ENCODE measurements around the gene EPHB3.
A peak's percentile ranks its signal among the peaks of the same experiment; 100 is the strongest.

EPHB3 gene

DNA sequence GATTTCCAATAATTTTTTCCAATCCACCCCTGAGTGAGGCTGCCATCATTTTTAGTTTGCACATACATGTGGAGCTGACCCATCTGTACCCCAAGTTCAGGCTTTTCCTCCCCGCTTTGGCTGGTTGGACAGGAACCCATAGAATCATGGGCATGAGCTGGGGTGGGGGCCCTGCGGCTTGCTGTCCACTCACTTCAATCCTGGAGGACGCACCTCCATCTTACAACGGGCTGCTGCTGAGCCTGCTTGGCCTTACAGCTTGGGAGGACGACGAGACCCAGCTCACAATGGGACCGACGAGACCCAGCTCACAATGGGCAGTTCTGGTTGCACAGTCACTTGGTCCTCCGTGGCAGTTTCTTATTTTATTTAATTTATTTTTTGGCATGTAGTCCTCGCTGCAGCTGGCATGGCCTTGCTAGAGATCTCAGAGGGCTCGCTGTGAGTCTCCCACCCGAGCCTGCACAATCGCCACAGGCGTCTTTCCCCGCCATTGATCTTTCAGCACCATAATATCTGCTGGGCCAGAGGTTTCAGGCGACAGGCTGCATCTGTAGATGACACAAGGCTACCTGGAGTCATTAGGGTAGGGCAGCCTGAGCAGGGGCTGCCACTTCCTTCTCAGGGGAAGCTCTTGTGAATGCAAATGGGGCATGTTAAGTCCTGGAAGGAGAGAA is 19.6 kb upstream of the EPHB3 start:
- H2AK5ac ChIP-seq (ENCODE audit: low read length, severe bottlenecking), result no peak overlapping the region
- H3K4me1 ChIP-seq (ENCODE audit: control insufficient read depth, insufficient read depth, low read depth, low read length), result peaks cover 2% of the 10 kb centered on the region
- no peak overlapping the region for H2BK15ac ChIP-seq (ENCODE audit: low read depth, poor library complexity, severe bottlenecking)
- no peaks in the 10 kb centered on the region for H3K9me3 ChIP-seq (ENCODE audit: control insufficient read depth, low read length)
- no peak overlapping the region for H3K4ac ChIP-seq (ENCODE audit: low read depth in 1 of 2, low read length in 2 of 2)
- no peak overlapping the region for H3K14ac ChIP-seq (ENCODE audit: low read length in 2 of 2)
- WGBS, result 80% methylated on average over 16 of the region's 16 CpGs
- no peak overlapping the region for H3K9ac ChIP-seq (ENCODE audit: low read length)
- no peaks in the 10 kb centered on the region for H3K36me3 ChIP-seq (ENCODE audit: control insufficient read depth in 1 of 2, insufficient read depth in 2 of 2, low read depth in 1 of 2, low read length in 2 of 2)
- H4K8ac ChIP-seq (ENCODE audit: low read length), result no peak overlapping the region
- no peak overlapping the region for H3K4me3 ChIP-seq (ENCODE audit: insufficient read depth in 1 of 2, low read depth in 1 of 2, low read length in 2 of 2)
- H2AFZ ChIP-seq (ENCODE audit: low read depth, low read length), result no peak overlapping the region
- H3K18ac ChIP-seq (ENCODE audit: low read depth in 1 of 2, low read length in 2 of 2), result no peak overlapping the region
- peaks cover 61 to 79% of the 10 kb centered on the region in 2 experiments for H3K27me3 ChIP-seq (ENCODE audit: control insufficient read depth in 1 of 2, insufficient read depth in 1 of 2, low read length in 2 of 2)
- DNase-seq, result no peak
- H4K91ac ChIP-seq (ENCODE audit: low read length), result no peak overlapping the region
- no peak overlapping the region for H3K23ac ChIP-seq (ENCODE audit: low read length in 2 of 2)
- H2BK5ac ChIP-seq (ENCODE audit: low read depth, low read length, poor library complexity, severe bottlenecking), result no peak overlapping the region
- H2BK12ac ChIP-seq (ENCODE audit: low read length in 2 of 2), result no peak overlapping the region
- H2BK120ac ChIP-seq (ENCODE audit: low read depth, low read length), result no peak overlapping the region
- no peaks in the 10 kb centered on the region for H3K79me1 ChIP-seq (replicated peaks; ENCODE audit: low read length, poor library complexity, severe bottlenecking)
- no peak overlapping the region for H3K4me2 ChIP-seq (ENCODE audit: low read length, poor library complexity, severe bottlenecking)
- no peak overlapping the region for H3K27ac ChIP-seq (ENCODE audit: low read length, poor library complexity, severe bottlenecking)

DNA sequence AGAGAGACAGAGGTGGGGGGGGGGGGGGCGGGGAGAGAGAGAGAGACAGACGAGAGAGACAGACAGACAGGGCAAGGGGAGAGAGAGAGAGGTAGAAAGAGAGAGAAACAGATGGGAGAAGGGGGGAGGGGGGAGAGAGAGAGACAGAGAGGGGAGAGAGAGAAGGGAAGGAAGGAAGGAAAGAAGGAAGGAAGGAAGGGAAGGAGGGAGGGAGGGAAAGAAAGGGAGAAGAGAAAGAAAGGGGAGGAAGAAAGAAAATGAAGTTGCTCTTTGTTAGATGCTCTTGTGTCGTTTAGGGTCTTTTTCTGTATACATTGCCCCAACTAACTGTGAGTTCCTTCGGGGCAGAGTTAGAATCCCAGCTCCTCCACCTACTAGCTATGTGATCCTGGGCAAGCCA is 19.0 kb upstream of the EPHB3 start:
- Histone ChIP-seq H3K27ac (ENCODE audit: low read length, poor library complexity, severe bottlenecking) (no peak overlapping the region), H3K14ac (ENCODE audit: low read length in 2 of 2) (no peak overlapping the region), H2BK120ac (ENCODE audit: low read depth, low read length) (no peak overlapping the region), H3K18ac (ENCODE audit: low read depth in 1 of 2, low read length in 2 of 2) (no peak overlapping the region), H3K27me3 (ENCODE audit: control insufficient read depth in 1 of 2, insufficient read depth in 1 of 2, low read length in 2 of 2) (peaks cover 61 to 79% of the 10 kb centered on the region in 2 experiments), H3K4me3 (ENCODE audit: insufficient read depth in 1 of 2, low read depth in 1 of 2, low read length in 2 of 2) (no peak overlapping the region), H3K9me3 (ENCODE audit: control insufficient read depth, low read length) (no peaks in the 10 kb centered on the region), H3K4ac (ENCODE audit: low read depth in 1 of 2, low read length in 2 of 2) (no peak overlapping the region), H2AFZ (ENCODE audit: low read depth, low read length) (no peak overlapping the region), H3K23ac (ENCODE audit: low read length in 2 of 2) (no peak overlapping the region), H2AK5ac (ENCODE audit: low read length, severe bottlenecking) (no peak overlapping the region), H3K9ac (ENCODE audit: low read length) (no peak overlapping the region), H3K4me2 (ENCODE audit: low read length, poor library complexity, severe bottlenecking) (no peak overlapping the region), H4K91ac (ENCODE audit: low read length) (no peak overlapping the region), H2BK5ac (ENCODE audit: low read depth, low read length, poor library complexity, severe bottlenecking) (no peak overlapping the region), H2BK12ac (ENCODE audit: low read length in 2 of 2) (no peak overlapping the region), H3K36me3 (ENCODE audit: control insufficient read depth in 1 of 2, insufficient read depth in 2 of 2, low read depth in 1 of 2, low read length in 2 of 2) (no peaks in the 10 kb centered on the region), H4K8ac (ENCODE audit: low read length) (no peak overlapping the region), H2BK15ac (ENCODE audit: low read depth, poor library complexity, severe bottlenecking) (no peak overlapping the region), H3K79me1 (replicated peaks; ENCODE audit: low read length, poor library complexity, severe bottlenecking) (no peaks in the 10 kb centered on the region), H3K4me1 (ENCODE audit: control insufficient read depth, insufficient read depth, low read depth, low read length) (peaks cover 2% of the 10 kb centered on the region)
- DNase-seq, result no peak
- 36% methylated on average over 4 of the region's 4 CpGs for WGBS

DNA sequence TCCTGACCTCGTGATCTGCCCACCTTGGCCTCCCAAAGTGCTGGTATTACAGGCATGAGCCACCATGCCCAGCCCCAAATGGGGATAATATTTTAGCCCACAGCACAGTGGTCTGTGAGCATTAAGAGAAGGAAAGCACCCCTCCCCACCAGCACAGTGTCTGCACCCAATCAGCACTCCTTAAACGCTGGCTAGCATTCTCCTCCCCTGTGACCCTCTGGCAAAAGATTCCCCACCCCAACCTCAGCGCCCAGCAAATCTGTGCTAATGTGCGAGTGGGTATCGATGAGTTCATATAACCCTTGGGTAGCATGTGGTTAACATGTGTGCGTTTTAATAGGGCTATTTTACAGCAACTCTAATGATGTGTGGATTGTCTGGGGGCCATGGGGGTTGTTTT is 18.3 kb upstream of the EPHB3 start:
- Histone ChIP-seq H3K4me1 (ENCODE audit: control insufficient read depth, insufficient read depth, low read depth, low read length) (peaks cover 2% of the 10 kb centered on the region), H3K36me3 (ENCODE audit: control insufficient read depth in 1 of 2, insufficient read depth in 2 of 2, low read depth in 1 of 2, low read length in 2 of 2) (no peaks in the 10 kb centered on the region), H2BK5ac (ENCODE audit: low read depth, low read length, poor library complexity, severe bottlenecking) (no peak overlapping the region), H2BK120ac (ENCODE audit: low read depth, low read length) (no peak overlapping the region), H4K8ac (ENCODE audit: low read length) (no peak overlapping the region), H3K4ac (ENCODE audit: low read depth in 1 of 2, low read length in 2 of 2) (no peak overlapping the region), H3K79me1 (replicated peaks; ENCODE audit: low read length, poor library complexity, severe bottlenecking) (no peaks in the 10 kb centered on the region), H3K27ac (ENCODE audit: low read length, poor library complexity, severe bottlenecking) (no peak overlapping the region), H3K9me3 (ENCODE audit: control insufficient read depth, low read length) (no peaks in the 10 kb centered on the region), H3K14ac (ENCODE audit: low read length in 2 of 2) (no peak overlapping the region), H3K27me3 (ENCODE audit: control insufficient read depth in 1 of 2, insufficient read depth in 1 of 2, low read length in 2 of 2) (peaks cover 57 to 72% of the 10 kb centered on the region in 2 experiments), H2AFZ (ENCODE audit: low read depth, low read length) (no peak overlapping the region), H3K18ac (ENCODE audit: low read depth in 1 of 2, low read length in 2 of 2) (no peak overlapping the region), H3K23ac (ENCODE audit: low read length in 2 of 2) (no peak overlapping the region), H2AK5ac (ENCODE audit: low read length, severe bottlenecking) (no peak overlapping the region), H3K4me3 (ENCODE audit: insufficient read depth in 1 of 2, low read depth in 1 of 2, low read length in 2 of 2) (no peak overlapping the region), H4K91ac (ENCODE audit: low read length) (no peak overlapping the region), H3K4me2 (ENCODE audit: low read length, poor library complexity, severe bottlenecking) (no peak overlapping the region), H3K9ac (ENCODE audit: low read length) (no peak overlapping the region), H2BK15ac (ENCODE audit: low read depth, poor library complexity, severe bottlenecking) (no peak overlapping the region), H2BK12ac (ENCODE audit: low read length in 2 of 2) (no peak overlapping the region)
- 72% methylated on average over 4 of the region's 6 CpGs for WGBS
- DNase-seq, result no peak

DNA sequence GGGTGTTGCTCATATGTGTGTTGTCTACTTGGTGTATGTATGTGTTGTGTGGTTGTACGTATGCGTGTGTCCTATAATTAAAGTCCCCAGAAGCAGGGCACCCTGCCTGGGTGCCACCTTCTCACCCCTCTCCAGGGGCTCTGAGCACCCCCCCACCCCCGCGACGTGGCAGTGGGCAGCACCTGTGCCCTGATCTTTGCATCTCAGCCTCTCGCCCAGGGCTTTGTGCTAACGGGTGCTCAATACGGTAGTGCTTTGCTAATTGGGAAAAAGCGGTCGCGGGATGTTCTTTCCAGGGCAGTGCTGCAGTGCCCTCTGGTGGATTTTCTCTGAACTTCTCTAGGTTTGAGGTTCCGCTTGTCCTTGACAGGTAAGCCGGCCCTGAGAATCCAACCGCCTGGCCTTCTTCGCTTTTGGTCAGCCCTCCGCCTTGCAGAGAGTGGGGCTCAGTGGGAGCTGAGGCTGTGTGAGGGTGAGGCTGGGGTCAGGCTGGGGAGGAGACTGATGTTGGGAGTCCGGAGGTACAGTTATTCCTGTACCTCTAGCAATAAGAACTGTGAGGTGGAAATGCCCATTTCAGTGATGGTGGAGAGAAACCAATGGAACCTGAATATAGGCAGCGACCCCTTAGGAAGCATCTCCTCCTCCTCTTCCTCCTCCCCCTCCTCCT is 17.6 kb upstream of the EPHB3 start:
- no peak overlapping the region for H4K91ac ChIP-seq (ENCODE audit: low read length)
- H3K27me3 ChIP-seq (ENCODE audit: control insufficient read depth in 1 of 2, insufficient read depth in 1 of 2, low read length in 2 of 2), result peaks cover 52 to 66% of the 10 kb centered on the region in 2 experiments
- H4K8ac ChIP-seq (ENCODE audit: low read length), result no peak overlapping the region
- no peak overlapping the region for H2AFZ ChIP-seq (ENCODE audit: low read depth, low read length)
- H2BK12ac ChIP-seq (ENCODE audit: low read length in 2 of 2), result no peak overlapping the region
- peaks cover 2% of the 10 kb centered on the region for H3K4me1 ChIP-seq (ENCODE audit: control insufficient read depth, insufficient read depth, low read depth, low read length)
- no peak overlapping the region for H3K4ac ChIP-seq (ENCODE audit: low read depth in 1 of 2, low read length in 2 of 2)
- no peaks in the 10 kb centered on the region for H3K9me3 ChIP-seq (ENCODE audit: control insufficient read depth, low read length)
- peak; percentile 78 for DNase-seq
- no peak overlapping the region for H2BK120ac ChIP-seq (ENCODE audit: low read depth, low read length)
- H2BK15ac ChIP-seq (ENCODE audit: low read depth, poor library complexity, severe bottlenecking), result no peak overlapping the region
- no peak overlapping the region for H3K4me2 ChIP-seq (ENCODE audit: low read length, poor library complexity, severe bottlenecking)
- H3K9ac ChIP-seq (ENCODE audit: low read length), result peak overlapping the region; percentile 29
- 4% methylated on average over 14 of the region's 18 CpGs for WGBS
- no peak overlapping the region for H2BK5ac ChIP-seq (ENCODE audit: low read depth, low read length, poor library complexity, severe bottlenecking)
- no peaks in the 10 kb centered on the region for H3K79me1 ChIP-seq (replicated peaks; ENCODE audit: low read length, poor library complexity, severe bottlenecking)
- H3K14ac ChIP-seq (ENCODE audit: low read length in 2 of 2), result peak overlapping the region in 1 of 2 experiments; percentile 20
- no peak overlapping the region for H2AK5ac ChIP-seq (ENCODE audit: low read length, severe bottlenecking)
- H3K4me3 ChIP-seq (ENCODE audit: insufficient read depth in 1 of 2, low read depth in 1 of 2, low read length in 2 of 2), result peak overlapping the region in 1 of 2 experiments; percentile 49
- no peak overlapping the region for H3K23ac ChIP-seq (ENCODE audit: low read length in 2 of 2)
- no peak overlapping the region for H3K27ac ChIP-seq (ENCODE audit: low read length, poor library complexity, severe bottlenecking)
- no peaks in the 10 kb centered on the region for H3K36me3 ChIP-seq (ENCODE audit: control insufficient read depth in 1 of 2, insufficient read depth in 2 of 2, low read depth in 1 of 2, low read length in 2 of 2)
- no peak overlapping the region for H3K18ac ChIP-seq (ENCODE audit: low read depth in 1 of 2, low read length in 2 of 2)
